B cell (primary cell): ENCODE data around the gene ZNF91.

Experiments
- EZH2 ChIP-seq: IDR thresholded peaks from 2 replicates; pipeline ENCODE4 v1.6.1; 2012; ENCODE audit warnings: borderline replicate concordance, low read depth, mild to moderate bottlenecking, moderate library complexity, low read length; ENCODE audit not compliant: insufficient read depth, poor library complexity, severe bottlenecking
- TF ChIP-seq, protein P1 (sequence below): fragments of 200-600 bp; IDR thresholded peaks from one replicate; pipeline ENCODE4 v1.8.0; 2022; ENCODE audit warnings: antibody characterized with exemption, mild to moderate bottlenecking

DNA sequence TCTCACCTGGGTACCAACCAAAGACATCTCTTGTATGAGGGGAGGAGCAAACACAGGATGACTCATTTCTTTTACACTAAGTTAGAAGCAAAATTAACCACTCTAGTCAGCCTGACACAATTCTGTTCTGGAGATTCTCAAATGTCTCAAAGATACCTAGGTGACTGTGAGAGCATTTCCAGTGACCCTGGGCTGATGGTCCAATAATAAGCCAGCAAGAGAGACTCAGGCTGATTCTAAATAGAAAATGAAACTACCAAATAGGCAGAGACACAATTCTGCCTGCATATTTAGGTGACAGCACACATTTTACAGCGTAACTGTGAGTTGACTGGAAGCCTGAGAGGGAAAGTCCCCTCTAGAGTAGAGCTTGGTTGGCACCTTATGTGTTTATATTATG lies 16.3 kb downstream of the ZNF91 start:
- TF ChIP-seq, protein P1, sequence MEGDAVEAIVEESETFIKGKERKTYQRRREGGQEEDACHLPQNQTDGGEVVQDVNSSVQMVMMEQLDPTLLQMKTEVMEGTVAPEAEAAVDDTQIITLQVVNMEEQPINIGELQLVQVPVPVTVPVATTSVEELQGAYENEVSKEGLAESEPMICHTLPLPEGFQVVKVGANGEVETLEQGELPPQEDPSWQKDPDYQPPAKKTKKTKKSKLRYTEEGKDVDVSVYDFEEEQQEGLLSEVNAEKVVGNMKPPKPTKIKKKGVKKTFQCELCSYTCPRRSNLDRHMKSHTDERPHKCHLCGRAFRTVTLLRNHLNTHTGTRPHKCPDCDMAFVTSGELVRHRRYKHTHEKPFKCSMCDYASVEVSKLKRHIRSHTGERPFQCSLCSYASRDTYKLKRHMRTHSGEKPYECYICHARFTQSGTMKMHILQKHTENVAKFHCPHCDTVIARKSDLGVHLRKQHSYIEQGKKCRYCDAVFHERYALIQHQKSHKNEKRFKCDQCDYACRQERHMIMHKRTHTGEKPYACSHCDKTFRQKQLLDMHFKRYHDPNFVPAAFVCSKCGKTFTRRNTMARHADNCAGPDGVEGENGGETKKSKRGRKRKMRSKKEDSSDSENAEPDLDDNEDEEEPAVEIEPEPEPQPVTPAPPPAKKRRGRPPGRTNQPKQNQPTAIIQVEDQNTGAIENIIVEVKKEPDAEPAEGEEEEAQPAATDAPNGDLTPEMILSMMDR = no peak
- no peak for TF ChIP-seq EZH2
